ENCODE data around the gene ZNF408.
"Not testable (repeated sequence)": the region's sequence is repeated elsewhere in the genome, so short reads cannot be mapped to it uniquely, and the experiment has no call there.

ZNF408 gene

DNA sequence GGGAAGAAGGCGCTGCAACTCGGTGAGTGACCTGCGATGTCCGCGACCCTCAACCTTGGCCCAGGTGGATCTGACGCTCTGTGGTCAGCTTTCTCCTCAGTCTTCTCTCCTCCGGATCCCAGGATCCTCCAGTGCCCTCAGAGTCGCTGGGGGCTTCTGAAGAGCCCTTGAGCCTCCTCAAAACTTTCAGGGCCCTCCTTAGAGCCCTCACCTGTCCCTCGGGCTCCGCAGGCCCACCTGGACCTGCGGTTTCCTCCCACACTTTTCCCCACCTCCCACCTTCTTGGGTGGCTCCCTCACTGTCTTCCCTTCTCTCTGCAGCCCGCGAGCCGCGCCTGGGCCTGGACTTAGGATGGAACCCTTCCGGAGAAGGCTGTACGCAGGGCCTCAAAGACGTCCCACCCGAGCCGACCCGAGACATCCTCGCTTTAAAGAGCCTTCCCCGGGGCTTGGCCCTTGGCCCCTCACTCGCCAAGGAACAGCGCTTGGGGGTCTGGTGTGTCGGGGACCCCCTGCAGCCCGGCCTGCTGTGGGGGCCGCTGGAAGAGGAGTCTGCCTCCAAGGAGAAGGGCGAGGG, 335 bp downstream of the ZNF408 start:
- Histone ChIP-seq H3K27me3 (ENCODE audit: low read depth, low read length) (no peaks in the 10 kb centered on the region), H3K4me3 (ENCODE audit: low read depth in 1 of 2, low read length in 2 of 2) (peak overlapping the region; percentile 98 to 100), H3K9me3 (ENCODE audit: control insufficient read depth in 1 of 2, low read length in 2 of 2) (no peaks in the 10 kb centered on the region), H3K36me3 (ENCODE audit: control insufficient read depth in 1 of 2, insufficient read depth in 2 of 2, low read length in 2 of 2) (peaks cover 32 to 39% of the 10 kb centered on the region in 2 donors), H3K27ac (ENCODE audit: low read length) (peak overlapping the region; percentile 97), H3K4me1 (ENCODE audit: control insufficient read depth in 1 of 2, insufficient read depth in 2 of 2, low read length in 2 of 2) (peaks cover 19 to 58% of the 10 kb centered on the region in 2 donors)

- H3K36me3 ChIP-seq (ENCODE audit: control insufficient read depth in 1 of 2, insufficient read depth in 2 of 2, low read length in 2 of 2) = peaks cover 32 to 45% of the 10 kb centered on the region in 2 donors
Observed at GRCh38 chr11:46705070-46705688, 4.3 kb downstream of the ZNF408 start.

GRCh38 chr11:46706886-46707285, 6.1 kb downstream of the ZNF408 start:
- no peaks in the 10 kb centered on the region for H3K9me3 ChIP-seq (ENCODE audit: control insufficient read depth in 1 of 2, low read length in 2 of 2)
- no peak overlapping the region for H3K27ac ChIP-seq (ENCODE audit: low read length)
- H3K27me3 ChIP-seq (ENCODE audit: low read depth, low read length) = no peaks in the 10 kb centered on the region
- peaks cover 32 to 51% of the 10 kb centered on the region in 2 donors for H3K36me3 ChIP-seq (ENCODE audit: control insufficient read depth in 1 of 2, insufficient read depth in 2 of 2, low read length in 2 of 2)
- no peak overlapping the region for H3K4me3 ChIP-seq (ENCODE audit: low read depth in 1 of 2, low read length in 2 of 2)
- H3K4me1 ChIP-seq (ENCODE audit: control insufficient read depth in 1 of 2, insufficient read depth in 2 of 2, low read length in 2 of 2) = peaks cover 4 to 11% of the 10 kb centered on the region in 2 donors

More at GRCh38 chr11:46705070-46705688, 4.3 kb downstream of the ZNF408 start:
- Histone ChIP-seq H3K4me3 (ENCODE audit: low read depth in 1 of 2, low read length in 2 of 2) (no peak overlapping the region), H3K27ac (ENCODE audit: low read length) (no peak overlapping the region), H3K27me3 (ENCODE audit: low read depth, low read length) (no peaks in the 10 kb centered on the region), H3K9me3 (ENCODE audit: control insufficient read depth in 1 of 2, low read length in 2 of 2) (no peaks in the 10 kb centered on the region), H3K4me1 (ENCODE audit: control insufficient read depth in 1 of 2, insufficient read depth in 2 of 2, low read length in 2 of 2) (peaks cover 5 to 19% of the 10 kb centered on the region in 2 donors)

GRCh38 chr11:46709351-46709750, 8.5 kb downstream of the ZNF408 start:
- not testable (repeated sequence) for H3K27me3 ChIP-seq (ENCODE audit: low read depth, low read length); H3K4me1 ChIP-seq (ENCODE audit: control insufficient read depth in 1 of 2, insufficient read depth in 2 of 2, low read length in 2 of 2); H3K9me3 ChIP-seq (ENCODE audit: control insufficient read depth in 1 of 2, low read length in 2 of 2); H3K27ac ChIP-seq (ENCODE audit: low read length); H3K4me3 ChIP-seq (ENCODE audit: low read depth in 1 of 2, low read length in 2 of 2)
- peaks cover 15 to 29% of the 10 kb centered on the region in 2 donors for H3K36me3 ChIP-seq (ENCODE audit: control insufficient read depth in 1 of 2, insufficient read depth in 2 of 2, low read length in 2 of 2)

- peak overlapping the region; percentile 80 for H3K27ac ChIP-seq (ENCODE audit: low read length)
- H3K4me3 ChIP-seq (ENCODE audit: low read depth in 1 of 2, low read length in 2 of 2) = no peak overlapping the region
- peaks cover 0 to 4% of the 10 kb centered on the region in 2 donors for H3K4me1 ChIP-seq (ENCODE audit: control insufficient read depth in 1 of 2, insufficient read depth in 2 of 2, low read length in 2 of 2)
- peaks cover 2 to 14% of the 10 kb centered on the region in 2 donors for H3K36me3 ChIP-seq (ENCODE audit: control insufficient read depth in 1 of 2, insufficient read depth in 2 of 2, low read length in 2 of 2)
- no peaks in the 10 kb centered on the region for H3K9me3 ChIP-seq (ENCODE audit: control insufficient read depth in 1 of 2, low read length in 2 of 2)
- no peaks in the 10 kb centered on the region for H3K27me3 ChIP-seq (ENCODE audit: low read depth, low read length)
Observed at GRCh38 chr11:46710821-46711269, 10.0 kb downstream of the ZNF408 start.

DNA sequence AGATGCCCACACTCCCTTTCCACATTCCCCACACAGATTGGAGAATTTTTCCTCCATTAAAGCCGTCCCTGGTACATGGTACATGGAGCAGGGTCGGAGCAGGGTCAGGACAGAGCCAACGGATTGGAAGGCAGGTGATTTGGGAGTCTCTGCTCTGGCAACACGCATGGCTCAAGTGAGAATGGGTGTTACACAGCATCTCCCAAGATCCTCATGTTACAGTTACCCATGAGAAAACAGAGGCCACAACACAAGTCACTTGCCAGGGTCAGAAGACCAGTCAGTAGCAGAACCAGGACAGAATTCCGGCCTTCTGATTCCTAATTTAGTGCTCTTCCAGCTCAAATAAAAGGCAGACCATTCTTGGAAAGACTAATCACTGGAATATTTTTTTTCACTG, 10.5 kb downstream of the ZNF408 start:
- Histone ChIP-seq H3K36me3 (ENCODE audit: control insufficient read depth in 1 of 2, insufficient read depth in 2 of 2, low read length in 2 of 2) (peaks cover 0 to 11% of the 10 kb centered on the region in 2 donors), H3K27me3 (ENCODE audit: low read depth, low read length) (no peaks in the 10 kb centered on the region), H3K9me3 (ENCODE audit: control insufficient read depth in 1 of 2, low read length in 2 of 2) (no peaks in the 10 kb centered on the region), H3K27ac (ENCODE audit: low read length) (peak overlapping the region; percentile 80), H3K4me1 (ENCODE audit: control insufficient read depth in 1 of 2, insufficient read depth in 2 of 2, low read length in 2 of 2) (peaks cover 0 to 4% of the 10 kb centered on the region in 2 donors), H3K4me3 (ENCODE audit: low read depth in 1 of 2, low read length in 2 of 2) (no peak overlapping the region)

DNA sequence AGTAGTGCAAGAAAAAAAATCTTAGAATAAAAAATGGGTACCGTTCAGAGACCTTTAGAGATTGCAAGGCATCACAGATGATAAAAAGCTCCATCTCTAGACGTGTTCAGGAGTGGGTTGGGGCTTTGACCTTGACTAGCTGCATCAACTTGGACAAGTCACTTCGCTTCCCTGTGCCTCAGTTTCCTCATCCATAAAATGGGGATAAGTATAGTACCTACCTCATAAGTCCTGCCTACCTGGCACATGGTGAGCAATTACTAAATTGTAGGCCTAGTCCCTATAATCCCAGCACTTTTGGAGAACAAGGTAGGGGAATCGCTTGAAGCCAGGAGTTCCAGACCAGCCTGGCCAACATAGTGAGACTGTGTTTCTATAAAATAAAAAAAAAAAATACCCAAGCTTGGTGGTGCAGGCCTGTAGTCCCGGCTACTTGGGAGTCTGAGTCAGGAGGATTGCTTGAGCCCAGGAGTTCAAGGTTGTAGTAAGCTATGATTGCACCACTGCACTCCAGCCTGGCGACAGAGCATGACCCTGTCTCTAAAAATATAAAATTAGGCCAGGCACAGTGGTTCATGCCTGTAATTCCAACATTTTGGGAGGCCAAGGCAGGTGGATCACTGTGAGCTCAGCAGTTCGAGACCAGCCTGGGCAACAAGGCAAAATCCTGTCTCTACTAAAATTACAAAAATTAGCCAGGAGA, 12.2 kb downstream of the ZNF408 start:
- Histone ChIP-seq H3K4me3 (ENCODE audit: low read depth in 1 of 2, low read length in 2 of 2) (no peak overlapping the region), H3K27ac (ENCODE audit: low read length) (no peak overlapping the region), H3K36me3 (ENCODE audit: control insufficient read depth in 1 of 2, insufficient read depth in 2 of 2, low read length in 2 of 2) (peaks cover 0 to 6% of the 10 kb centered on the region in 2 donors), H3K9me3 (ENCODE audit: control insufficient read depth in 1 of 2, low read length in 2 of 2) (no peaks in the 10 kb centered on the region), H3K4me1 (ENCODE audit: control insufficient read depth in 1 of 2, insufficient read depth in 2 of 2, low read length in 2 of 2) (peaks cover 0 to 4% of the 10 kb centered on the region in 2 donors), H3K27me3 (ENCODE audit: low read depth, low read length) (no peaks in the 10 kb centered on the region)

GRCh38 chr11:46717825-46718154, 17.0 kb downstream of the ZNF408 start:
- not testable (repeated sequence) for H3K27me3 ChIP-seq (ENCODE audit: low read depth, low read length); H3K27ac ChIP-seq (ENCODE audit: low read length); H3K9me3 ChIP-seq (ENCODE audit: control insufficient read depth in 1 of 2, low read length in 2 of 2); H3K4me3 ChIP-seq (ENCODE audit: low read depth in 1 of 2, low read length in 2 of 2); H3K4me1 ChIP-seq (ENCODE audit: control insufficient read depth in 1 of 2, insufficient read depth in 2 of 2, low read length in 2 of 2); H3K36me3 ChIP-seq (ENCODE audit: control insufficient read depth in 1 of 2, insufficient read depth in 2 of 2, low read length in 2 of 2)

DNA sequence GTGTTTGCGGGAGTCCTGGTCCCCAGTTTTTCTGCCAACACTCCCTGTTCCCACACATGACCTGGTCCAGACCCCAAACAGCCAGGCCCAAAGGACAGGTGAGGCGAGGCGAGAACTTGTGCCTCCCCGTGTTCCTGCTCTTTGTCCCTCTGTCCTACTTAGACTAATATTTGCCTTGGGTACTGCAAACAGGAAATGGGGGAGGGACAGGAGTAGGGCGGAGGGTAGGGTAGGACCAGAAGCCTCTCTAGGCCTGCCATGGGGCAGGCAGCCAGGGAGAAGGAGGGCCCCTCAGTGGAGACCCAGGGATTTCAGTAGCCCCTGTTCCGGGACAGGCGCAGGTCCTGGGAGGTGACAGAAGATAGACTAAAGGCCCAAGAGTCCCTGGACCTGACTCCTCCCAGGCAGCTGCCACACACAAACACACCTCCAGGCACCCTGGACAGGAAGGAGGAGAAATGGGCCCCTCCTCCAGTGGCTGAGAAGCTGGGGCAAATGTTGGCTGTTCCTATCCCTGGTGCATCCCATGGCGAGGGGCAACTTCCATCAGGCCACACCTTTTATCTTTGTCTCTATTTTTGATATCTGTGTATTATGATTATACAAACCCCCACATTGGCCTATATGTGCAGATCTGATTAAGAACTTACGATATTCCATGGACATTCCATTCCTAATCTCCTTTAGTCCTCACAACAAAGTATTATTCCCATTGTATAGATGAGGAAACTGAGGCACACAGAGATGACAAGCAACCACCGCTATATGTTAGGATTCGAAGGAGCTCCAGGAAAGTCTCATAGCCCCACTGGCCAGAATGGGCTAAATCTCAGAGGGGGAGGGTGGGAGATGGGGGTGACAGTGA, 17.6 kb downstream of the ZNF408 start:
- Histone ChIP-seq H3K36me3 (ENCODE audit: control insufficient read depth in 1 of 2, insufficient read depth in 2 of 2, low read length in 2 of 2) (no peaks in the 10 kb centered on the region), H3K27ac (ENCODE audit: low read length) (no peak overlapping the region), H3K4me1 (ENCODE audit: control insufficient read depth in 1 of 2, insufficient read depth in 2 of 2, low read length in 2 of 2) (no peaks in the 10 kb centered on the region)

GRCh38 chr11:46719048-46719542, 18.3 kb downstream of the ZNF408 start, which contains the start of gene F2:
TSS of gene F2 (plus strand) at chr11:46719213. CDS start at chr11:46719236, 23 bp downstream.
- H3K27me3 ChIP-seq (ENCODE audit: low read depth, low read length) = no peaks in the 10 kb centered on the region
- H3K4me3 ChIP-seq (ENCODE audit: low read depth in 1 of 2, low read length in 2 of 2) = no peak within 1 kb of the TSS
- H3K27ac ChIP-seq (ENCODE audit: low read length) = no peak within 1 kb of the TSS
- H3K9me3 ChIP-seq (ENCODE audit: control insufficient read depth in 1 of 2, low read length in 2 of 2) = no peaks in the 10 kb centered on the region
- H3K4me1 ChIP-seq (ENCODE audit: control insufficient read depth in 1 of 2, insufficient read depth in 2 of 2, low read length in 2 of 2) = no peaks in the 10 kb centered on the region
- no peaks in the 10 kb centered on the region for H3K36me3 ChIP-seq (ENCODE audit: control insufficient read depth in 1 of 2, insufficient read depth in 2 of 2, low read length in 2 of 2)

More for the DNA sequence above, 17.6 kb downstream of the ZNF408 start:
- no peaks in the 10 kb centered on the region for H3K9me3 ChIP-seq (ENCODE audit: control insufficient read depth in 1 of 2, low read length in 2 of 2)
- no peaks in the 10 kb centered on the region for H3K27me3 ChIP-seq (ENCODE audit: low read depth, low read length)
- H3K4me3 ChIP-seq (ENCODE audit: low read depth in 1 of 2, low read length in 2 of 2) = no peak overlapping the region

All from muscle layer of duodenum (tissue), 2 donors.